K562 (cell line): ENCODE results near the gene PTTG1IP. TPM values are rescaled to one million over a fixed set of nuclear protein-coding genes. Genes with fewer than 3 reads are reported as not detected.
A peak's percentile ranks its signal among the peaks of the same experiment; 100 is the strongest.

Experiments
- ZBTB40 ChIP-seq, 2 experiments: fragments of 450-650 bp in 1 of 2; sonication (generic) in 1 of 2; formaldehyde crosslinking in 1 of 2; IDR thresholded peaks; 2 replicates each; pipeline versions ENCODE4 v1.7.1 to v1.9.0; 2016 to 2022; ENCODE audit warnings: inconsistent platforms in 1 of 2, mild to moderate bottlenecking in 1 of 2, missing genetic modification reagents in 1 of 2
- polyA plus RNA-seq, 8 experiments: library from polyadenylated mRNA; depleted of rRNA in 4 of 8; stranded (reverse) in 5 of 8; unstranded in 3 of 8; fragments of >200 nt; fragmentation: Nextera tagmentation in 2 of 8; fragmentation: Illumina TruSeq in 1 of 8; extraction: Ambion mirVana in 2 of 8; extraction: Trizol in 1 of 8; gene quantifications; 2 replicates each; pipeline versions ENCODE4 v1.2.1 to v1.2.3, GENCODE V29; 2011 to 2014; ENCODE audit warnings: inconsistent platforms in 1 of 8, missing spikeins in 1 of 8
- total RNA-seq, 7 experiments: library from RNA; depleted of rRNA in 6 of 7; stranded (reverse); fragments of >200 nt in 6 of 7; fragmentation: Illumina TruSeq in 2 of 7; extraction: Trizol in 2 of 7; gene quantifications; 2 replicates each; pipeline versions ENCODE4 v1.2.1 to v1.2.3, GENCODE V29; 2011 to 2021; ENCODE audit warnings: low replicate concordance in 1 of 7

The PTTG1IP gene
- total and polyA plus RNA-seq, 9 of the 15 experiments (the other 6 are each of a cell fraction or from before 2014, with no cell fraction given): 5.0 to 99.3 (median 82.4) TPM

GRCh38 chr21:44846224-44846484 is 27.3 kb downstream of the PTTG1IP start (continued):
- TF ChIP-seq ZBTB40 (IDR thresholded peaks at IDR 0.05) (peak; percentile 41; the same call in 1 of the 2 replicates), ZBTB40 (CRISPR knock-in tag; IDR thresholded peaks at IDR 0.05) (no peak)
